A549 (cell line): Measurements from ENCODE around the gene VPS37D. TPM values are rescaled to one million over a fixed set of nuclear protein-coding genes. Genes with fewer than 3 reads are reported as not detected.

Experiments
- ATAC-seq, 2 experiments: fragments of 200-7000 bp in 1 of 2; fragments of >200 bp in 1 of 2; cut with Nextera tagmentation in 1 of 2; cut with Tn5 transposase in 1 of 2; 3 replicates each; pipeline versions ENCODE4 v1.8.0 to v1.9.1; 2018 to 2020; ENCODE audit warnings: mild to moderate bottlenecking in 1 of 2, moderate library complexity in 1 of 2
- CTCF ChIA-PET: fragments of 300-600 bp; sonication (Branson Sonifier 250); formaldehyde crosslinking; extraction: SDS; loops from one replicate; lab custom pipeline; 2021; ENCODE audit warnings: antibody characterized with exemption, inconsistent platforms; lab: Yijun Ruan, JAX
- POLR2A ChIA-PET: fragments of 350-600 bp; formaldehyde crosslinking; extraction: SDS; loops from one replicate; lab custom pipeline; 2021; ENCODE audit warnings: antibody characterized with exemption, inconsistent platforms; lab: Yijun Ruan, JAX
- DNase-seq, 2 experiments: peaks; one replicate each; pipeline versions ENCODE4 v3.0.0 to v3.0.0-alpha.2; 2011 to 2016; ENCODE audit warnings: low read depth in 1 of 2, low spot score in 1 of 2
- FAIRE-seq: peaks from 2 replicates; lab custom pipeline; 2011; peaks lifted over from hg19 to GRCh38; lab: Jason Lieb, UNC
- H3K27ac ChIP-seq, 2 experiments: fragments of >200 bp; sonication (Bioruptor Twin); formaldehyde crosslinking; 3 replicates each; pipeline ENCODE4 v1.5.1; 2016 to 2017
- H3K4me1 ChIP-seq: fragments of >200 bp; sonication (Bioruptor Twin); formaldehyde crosslinking; 3 replicates; pipeline ENCODE4 v1.6.1; 2016
- H3K4me2 ChIP-seq: fragments of >200 bp; sonication (Bioruptor Twin); formaldehyde crosslinking; 3 replicates; pipeline ENCODE4 v1.6.1; 2016
- H3K4me3 ChIP-seq: fragments of >200 bp; sonication (Bioruptor Twin); formaldehyde crosslinking; 3 replicates; pipeline ENCODE4 v1.5.1; 2016
- H3K9me3 ChIP-seq: fragments of >200 bp; sonication (Bioruptor Twin); formaldehyde crosslinking; 3 replicates; pipeline ENCODE4 v1.6.1; 2016
- CBX2 ChIP-seq: fragments of 200-600 bp; sonication (generic); IDR thresholded peaks from 2 replicates; pipeline ENCODE4 v1.6.1; 2016; ENCODE audit warnings: low read depth, mild to moderate bottlenecking, borderline replicate concordance
- CBX8 ChIP-seq: fragments of 200-600 bp; sonication (generic); IDR thresholded peaks from 2 replicates; pipeline ENCODE4 v1.6.1; 2016
- CHD2 ChIP-seq: fragments of 150-350 bp; IDR thresholded peaks from 2 replicates; pipeline ENCODE4 v1.6.1; 2014; ENCODE audit warnings: low read length; ENCODE audit not compliant: partially characterized antibody
- ELK1 ChIP-seq: fragments of 150-350 bp; IDR thresholded peaks from 2 replicates; pipeline ENCODE4 v1.6.1; 2014; ENCODE audit warnings: low read depth, mild to moderate bottlenecking, low read length
- EP300 ChIP-seq, 2 experiments: fragments of >200 bp; sonication (Bioruptor Twin); formaldehyde crosslinking; IDR thresholded peaks; 2 replicates in 1 of 2; 3 replicates in 1 of 2; pipeline ENCODE4 v1.6.1; 2016 to 2017
- FOSL2 ChIP-seq, 2 experiments: fragments of 450-650 bp in 1 of 2; fragments of >200 bp in 1 of 2; sonication (Bioruptor Twin) in 1 of 2; formaldehyde crosslinking; IDR thresholded peaks; 2 replicates each; pipeline versions ENCODE4 v1.5.0 to v1.6.1; 2016 to 2020; ENCODE audit warnings: mild to moderate bottlenecking in 1 of 2, moderate library complexity in 1 of 2
- FOXS1 ChIP-seq: fragments of 250-450 bp; sonication (Bioruptor Pico); IDR thresholded peaks from 2 replicates; pipeline ENCODE4 v1.5.0; 2020; ENCODE audit warnings: mild to moderate bottlenecking, moderate library complexity
- GATA3 ChIP-seq: IDR thresholded peaks from 2 replicates; pipeline ENCODE4 v1.6.1; 2012; ENCODE audit warnings: borderline replicate concordance
- HDAC2 ChIP-seq: fragments of 200-600 bp; sonication (generic); IDR thresholded peaks from 2 replicates; pipeline ENCODE4 v1.6.1; 2016
- HES2 ChIP-seq: fragments of >200 bp; sonication (Bioruptor Twin); formaldehyde crosslinking; IDR thresholded peaks from 2 replicates; pipeline ENCODE4 v1.6.1; 2016
- HEYL ChIP-seq: fragments of 250-450 bp; sonication (Bioruptor Pico); IDR thresholded peaks from 2 replicates; pipeline ENCODE4 v1.8.0; 2021; ENCODE audit warnings: mild to moderate bottlenecking, moderate library complexity
- HOXB13 ChIP-seq: fragments of 250-450 bp; sonication (Bioruptor Pico); IDR thresholded peaks from 2 replicates; pipeline ENCODE4 v1.5.0; 2020; ENCODE audit warnings: low read depth, mild to moderate bottlenecking, moderate library complexity
- JUN ChIP-seq, 2 experiments: fragments of >200 bp; sonication (Bioruptor Twin); formaldehyde crosslinking; IDR thresholded peaks; 2 replicates in 1 of 2; 3 replicates in 1 of 2; pipeline ENCODE4 v1.6.1; 2016 to 2017
- KDM1A ChIP-seq: fragments of 200-600 bp; sonication (generic); IDR thresholded peaks from 2 replicates; pipeline ENCODE4 v1.6.1; 2016; ENCODE audit warnings: low read depth, mild to moderate bottlenecking
- PBX3 ChIP-seq: IDR thresholded peaks from 2 replicates; pipeline ENCODE4 v1.6.1; 2012
- PHF8 ChIP-seq: fragments of 200-600 bp; sonication (generic); IDR thresholded peaks from 2 replicates; pipeline ENCODE4 v1.6.1; 2016; ENCODE audit warnings: low read depth, mild to moderate bottlenecking, antibody characterized with exemption, moderate library complexity, borderline replicate concordance
- POLR2A ChIP-seq: IDR thresholded peaks from 2 replicates; pipeline ENCODE4 v1.6.1; 2012; ENCODE audit warnings: mild to moderate bottlenecking, low read length
- POLR2AphosphoS2 ChIP-seq: conservative IDR thresholded peaks from 2 replicates; pipeline ENCODE4 v1.6.1; 2012; ENCODE audit warnings: low read length, improper control_type of control experiment, inconsistent platforms
- RAD21 ChIP-seq, 2 experiments: fragments of >200 bp in 1 of 2; sonication (Bioruptor Twin) in 1 of 2; formaldehyde crosslinking in 1 of 2; IDR thresholded peaks in 1 of 2; conservative IDR thresholded peaks in 1 of 2; 2 replicates in 1 of 2; 3 replicates in 1 of 2; pipeline ENCODE4 v1.6.1; 2012 to 2018; ENCODE audit warnings: inconsistent platforms in 1 of 2
- RFX5 ChIP-seq: fragments of 450-650 bp; IDR thresholded peaks from 2 replicates; pipeline ENCODE4 v1.7.1; 2014; ENCODE audit warnings: antibody characterized with exemption, mild to moderate bottlenecking, moderate library complexity
- RNF2 ChIP-seq: fragments of 200-600 bp; sonication (generic); IDR thresholded peaks from 2 replicates; pipeline ENCODE4 v1.6.1; 2016; ENCODE audit warnings: low read depth, mild to moderate bottlenecking, antibody characterized with exemption, moderate library complexity, borderline replicate concordance
- SREBF2 ChIP-seq: fragments of 450-650 bp; IDR thresholded peaks from 2 replicates; pipeline ENCODE4 v1.6.1; 2014; ENCODE audit warnings: mild to moderate bottlenecking, moderate library complexity
- TFCP2L1 ChIP-seq: fragments of 250-450 bp; sonication (Bioruptor Pico); IDR thresholded peaks from 2 replicates; pipeline ENCODE4 v1.5.0; 2021; ENCODE audit warnings: mild to moderate bottlenecking
- TP53 ChIP-seq: fragments of 250-450 bp; sonication (Bioruptor Pico); IDR thresholded peaks from 2 replicates; pipeline ENCODE4 v1.5.0; 2021; ENCODE audit warnings: mild to moderate bottlenecking, moderate library complexity
- ZNF302 ChIP-seq: fragments of 250-450 bp; sonication (Bioruptor Pico); IDR thresholded peaks from 2 replicates; pipeline ENCODE4 v1.9.0; 2021; ENCODE audit warnings: inconsistent platforms, mild to moderate bottlenecking, moderate library complexity
- ZSCAN20 ChIP-seq: fragments of 250-450 bp; sonication (Bioruptor Pico); IDR thresholded peaks from 2 replicates; pipeline ENCODE4 v1.8.0; 2022; ENCODE audit warnings: mild to moderate bottlenecking, moderate library complexity
- WGBS: methylation state at CpG from one replicate; pipeline ENCODE4 v1.1.6; 2017; ENCODE audit errors: missing lambda C conversion rate; 5-methylcytosine and 5-hydroxymethylcytosine counted together
- polyA plus RNA-seq, 4 experiments: library from polyadenylated mRNA; depleted of rRNA in 3 of 4; stranded (reverse); fragments of >200 nt; fragmentation: RNase III in 1 of 4; extraction: RNeasy Plus Mini Kit Qiagen cat#74134 plus additional on column Dnase treatment in 1 of 4; gene quantifications; 2 replicates in 3 of 4; 3 replicates in 1 of 4; pipeline ENCODE4 v1.2.3, GENCODE V29; 2011 to 2017
- TF ChIP-seq, protein P1 (sequence below): IDR thresholded peaks from 2 replicates; pipeline ENCODE4 v1.6.1; 2012
- TF ChIP-seq, protein P2 (sequence below): IDR thresholded peaks from 2 replicates; pipeline ENCODE4 v1.6.1; 2012; ENCODE audit warnings: low read depth, borderline replicate concordance
- TF ChIP-seq, protein P3 (sequence below): fragments of 250-450 bp; sonication (Bioruptor Pico); IDR thresholded peaks from 2 replicates; pipeline ENCODE4 v1.5.0; 2020; ENCODE audit warnings: low read depth, mild to moderate bottlenecking, moderate library complexity

VPS37D gene
- polyA plus RNA-seq, 2 of the 4 experiments (the other 2 are of a cell fraction): 2.6 to 3.3 TPM

- no peak for TF ChIP-seq KDM1A
- no peak for TF ChIP-seq CHD2
- no peak for TF ChIP-seq PBX3
- no peak for TF ChIP-seq SREBF2
- no peak for TF ChIP-seq ZNF302 (CRISPR knock-in tag)
- TF ChIP-seq FOSL2 (IDR thresholded peaks at IDR 0.05): no peak
- TF ChIP-seq FOSL2 (CRISPR knock-in tag; IDR thresholded peaks at IDR 0.05): no peak
- TF ChIP-seq HES2: no peak
- TF ChIP-seq GATA3: no peak
- no peak for TF ChIP-seq RAD21 (conservative IDR thresholded peaks at IDR 0.05 in 1 of 2, IDR thresholded peaks at IDR 0.05 in 1 of 2)
- TF ChIP-seq POLR2A: no peak
- no peak for TF ChIP-seq RNF2
- no peak for TF ChIP-seq RFX5
- TF ChIP-seq, protein P1, sequence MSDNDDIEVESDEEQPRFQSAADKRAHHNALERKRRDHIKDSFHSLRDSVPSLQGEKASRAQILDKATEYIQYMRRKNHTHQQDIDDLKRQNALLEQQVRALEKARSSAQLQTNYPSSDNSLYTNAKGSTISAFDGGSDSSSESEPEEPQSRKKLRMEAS: no peak
- TF ChIP-seq ZSCAN20 (CRISPR knock-in tag): no peak
- H3K27ac ChIP-seq: no peak overlapping the region
- DNase-seq: no peak
- 54% methylated on average over 2 of the region's 2 CpGs for WGBS
- POLR2A ChIA-PET: no interaction called here
- H3K4me1 ChIP-seq: peaks cover 7% of the 10 kb centered on the region; the same call in 2 of the 3 replicates
- no peak overlapping the region for H3K4me3 ChIP-seq
- FAIRE-seq: no peak
- no peak for ATAC-seq
- no peak overlapping the region for H3K4me2 ChIP-seq
- H3K9me3 ChIP-seq: 0 out of 3 replicates have a peak, but pooled peaks cover 3% of the 10 kb centered on the region
- CTCF ChIA-PET: interaction anchor here (1.0 to 6.8 kb wide), 5 partner anchors 14 to 83 kb away, joined by 3 to 50 read pairs (median 22); partner anchors contain the start of gene VPS37D
Observed at GRCh38 chr7:73642834-73643233, 24.8 kb upstream of the VPS37D start.

- ATAC-seq (no peak), DNase-seq (no peak), FAIRE-seq (no peak)
- Histone ChIP-seq H3K4me3 (no peak overlapping the region), H3K27ac (0 out of 6 replicates have a peak overlapping the region, but pooled peaks of 1 of the 2 experiments have one; percentile 10), H3K4me2 (no peak overlapping the region), H3K4me1 (peaks cover 13% of the 10 kb centered on the region; the same call in 2 of the 3 replicates), H3K9me3 (0 out of 3 replicates have a peak, but pooled peaks cover 3% of the 10 kb centered on the region)
- WGBS: 74% methylated on average over 5 of the region's 5 CpGs
- POLR2A ChIA-PET: no interaction called here
- TF ChIP-seq, protein P2, sequence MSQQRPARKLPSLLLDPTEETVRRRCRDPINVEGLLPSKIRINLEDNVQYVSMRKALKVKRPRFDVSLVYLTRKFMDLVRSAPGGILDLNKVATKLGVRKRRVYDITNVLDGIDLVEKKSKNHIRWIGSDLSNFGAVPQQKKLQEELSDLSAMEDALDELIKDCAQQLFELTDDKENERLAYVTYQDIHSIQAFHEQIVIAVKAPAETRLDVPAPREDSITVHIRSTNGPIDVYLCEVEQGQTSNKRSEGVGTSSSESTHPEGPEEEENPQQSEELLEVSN: no peak
- TF ChIP-seq ELK1: no peak
- no peak for TF ChIP-seq PHF8
- TF ChIP-seq CBX8: no peak
- no peak for TF ChIP-seq RNF2
- no peak for TF ChIP-seq CBX2
- TF ChIP-seq JUN (IDR thresholded peaks at IDR 0.05): no peak
- no peak for TF ChIP-seq FOXS1 (CRISPR knock-in tag)
- no peak for TF ChIP-seq RFX5
- TF ChIP-seq, protein P3, sequence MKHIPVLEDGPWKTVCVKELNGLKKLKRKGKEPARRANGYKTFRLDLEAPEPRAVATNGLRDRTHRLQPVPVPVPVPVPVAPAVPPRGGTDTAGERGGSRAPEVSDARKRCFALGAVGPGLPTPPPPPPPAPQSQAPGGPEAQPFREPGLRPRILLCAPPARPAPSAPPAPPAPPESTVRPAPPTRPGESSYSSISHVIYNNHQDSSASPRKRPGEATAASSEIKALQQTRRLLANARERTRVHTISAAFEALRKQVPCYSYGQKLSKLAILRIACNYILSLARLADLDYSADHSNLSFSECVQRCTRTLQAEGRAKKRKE (CRISPR knock-in tag): no peak
- TF ChIP-seq POLR2AphosphoS2: no peak
- TF ChIP-seq TP53: no peak
- TF ChIP-seq TFCP2L1 (CRISPR knock-in tag): no peak
- TF ChIP-seq PBX3: no peak
- no peak for TF ChIP-seq HEYL (CRISPR knock-in tag)
- TF ChIP-seq EP300 (IDR thresholded peaks at IDR 0.05): no peak
- TF ChIP-seq HDAC2: no peak
- no peak for TF ChIP-seq HOXB13
- no peak for TF ChIP-seq GATA3
- CTCF ChIA-PET: interaction anchor here (0.6 to 6.8 kb wide), 15 partner anchors 12 to 81 kb away, joined by 3 to 50 read pairs (median 6); partner anchors contain the start of gene VPS37D
Observed at GRCh38 chr7:73644688-73645286, 22.8 kb upstream of the VPS37D start.
